ENCODE measurements around the gene KIAA0753. TPM values are rescaled to one million over a fixed set of nuclear protein-coding genes. Genes with fewer than 3 reads are reported as not detected.
A peak's percentile ranks its signal among the peaks of the same experiment; 100 is the strongest.

Gene KIAA0753
- total RNA-seq, 2 donors from 2014 or later: 37.2 to 50.1 TPM

GRCh38 chr17:6532441-6532885 is 108.0 kb downstream of the KIAA0753 start:
- Mint-ChIP-seq H3K4me3 (no peak overlapping the region), H3K4me1 (no peaks in the 10 kb centered on the region), H3K27ac (no peak overlapping the region), H3K36me3 (ENCODE audit: low read depth) (no peaks in the 10 kb centered on the region), H3K9me3 (no peaks in the 10 kb centered on the region), H3K27me3 (ENCODE audit: insufficient read depth) (no peaks in the 10 kb centered on the region)
- DNase-seq: peak; percentile 13
- Histone ChIP-seq H3K27me3 (ENCODE audit: control insufficient read depth, insufficient read depth, low read length, poor library complexity, severe bottlenecking) (no peaks in the 10 kb centered on the region), H3K36me3 (ENCODE audit: control insufficient read depth, insufficient read depth, low read length) (no peaks in the 10 kb centered on the region), H3K9me3 (ENCODE audit: control insufficient read depth, low read length) (no peaks in the 10 kb centered on the region), H3K4me3 (ENCODE audit: low read length) (no peak overlapping the region), H3K27ac (ENCODE audit: low read depth, low read length) (no peak overlapping the region), H3K9ac (ENCODE audit: extremely low read depth, low read length, poor library complexity, severe bottlenecking) (no peak overlapping the region), H3K4me1 (ENCODE audit: control insufficient read depth, insufficient read depth, low read length) (no peaks in the 10 kb centered on the region)
- no peak for TF ChIP-seq CTCF (conservative IDR thresholded peaks at IDR 0.05)
- WGBS, 2 experiments (ENCODE audit: insufficient coverage in 1 of 2, insufficient read length in 1 of 2): 85 to 89% methylated on average over 3 to 5 of the region's 5 CpGs

- Mint-ChIP-seq H3K36me3 (ENCODE audit: low read depth) (no peaks in the 10 kb centered on the region), H3K9me3 (no peaks in the 10 kb centered on the region), H3K4me1 (no peaks in the 10 kb centered on the region), H3K4me3 (no peak overlapping the region), H3K27me3 (ENCODE audit: insufficient read depth) (no peaks in the 10 kb centered on the region), H3K27ac (no peak overlapping the region)
- no peaks in the 10 kb centered on the region for H3K9me3 ChIP-seq (ENCODE audit: control insufficient read depth, low read length)
- H3K4me3 ChIP-seq (ENCODE audit: low read length): no peak overlapping the region
- DNase-seq: no peak
- no peak for TF ChIP-seq CTCF (conservative IDR thresholded peaks at IDR 0.05)
- no peaks in the 10 kb centered on the region for H3K27me3 ChIP-seq (ENCODE audit: control insufficient read depth, insufficient read depth, low read length, poor library complexity, severe bottlenecking)
- WGBS, 2 experiments (ENCODE audit: insufficient coverage in 1 of 2, insufficient read length in 1 of 2): 85 to 88% methylated on average over 5 to 7 of the region's 7 CpGs
- no peaks in the 10 kb centered on the region for H3K36me3 ChIP-seq (ENCODE audit: control insufficient read depth, insufficient read depth, low read length)
- no peak overlapping the region for H3K27ac ChIP-seq (ENCODE audit: low read depth, low read length)
- no peaks in the 10 kb centered on the region for H3K4me1 ChIP-seq (ENCODE audit: control insufficient read depth, insufficient read depth, low read length)
- no peak overlapping the region for H3K9ac ChIP-seq (ENCODE audit: extremely low read depth, low read length, poor library complexity, severe bottlenecking)
Observed at GRCh38 chr17:6531575-6531974, 108.9 kb downstream of the KIAA0753 start.

GRCh38 chr17:6530324-6530920 is 110.1 kb downstream of the KIAA0753 start:
- Mint-ChIP-seq H3K36me3 (ENCODE audit: low read depth) (no peaks in the 10 kb centered on the region), H3K4me3 (no peak overlapping the region), H3K9me3 (no peaks in the 10 kb centered on the region), H3K27ac (no peak overlapping the region), H3K4me1 (no peaks in the 10 kb centered on the region), H3K27me3 (ENCODE audit: insufficient read depth) (no peaks in the 10 kb centered on the region)
- 80 to 84% methylated on average over 4 of the region's 5 CpGs for WGBS, 2 experiments (ENCODE audit: insufficient coverage in 1 of 2, insufficient read length in 1 of 2)
- no peak for TF ChIP-seq CTCF (conservative IDR thresholded peaks at IDR 0.05)
- H3K36me3 ChIP-seq (ENCODE audit: control insufficient read depth, insufficient read depth, low read length): no peaks in the 10 kb centered on the region
- DNase-seq: peak; percentile 55
- H3K27me3 ChIP-seq (ENCODE audit: control insufficient read depth, insufficient read depth, low read length, poor library complexity, severe bottlenecking): no peaks in the 10 kb centered on the region
- no peaks in the 10 kb centered on the region for H3K9me3 ChIP-seq (ENCODE audit: control insufficient read depth, low read length)
- H3K27ac ChIP-seq (ENCODE audit: low read depth, low read length): no peak overlapping the region
- no peak overlapping the region for H3K4me3 ChIP-seq (ENCODE audit: low read length)
- no peak overlapping the region for H3K9ac ChIP-seq (ENCODE audit: extremely low read depth, low read length, poor library complexity, severe bottlenecking)
- no peaks in the 10 kb centered on the region for H3K4me1 ChIP-seq (ENCODE audit: control insufficient read depth, insufficient read depth, low read length)

Data from endodermal cell (in vitro differentiated cells).